K562 (cell line): ENCODE data around the gene ARHGAP26. TPM values are rescaled to one million over a fixed set of nuclear protein-coding genes. Genes with fewer than 3 reads are reported as not detected.

Source experiments
- ATAC-seq: fragments of 200-7000 bp; cut with Tn5 transposase; 3 replicates; pipeline ENCODE4 v1.9.1; 2020; ENCODE audit warnings: moderate library complexity
- BruUV-seq: library from RNA; stranded (reverse); fragments of 400-500 nt; replicated peaks from 2 replicates; lab custom pipeline; 2021; lab: Mats Ljungman, UMichigan
- CTCF ChIA-PET: fragments of 300-600 bp; formaldehyde crosslinking; extraction: SDS; loops from one replicate; lab custom pipeline; 2021; ENCODE audit warnings: low intra/inter-chr PET ratio; lab: Yijun Ruan, JAX
- POLR2A ChIA-PET: fragments of 300-600, 350-650 bp; sonication (Branson Sonifier 250); formaldehyde crosslinking; extraction: SDS; loops from one replicate; lab custom pipeline; 2021; ENCODE audit warnings: antibody characterized with exemption, inconsistent platforms; lab: Yijun Ruan, JAX
- DNase-seq, 4 experiments: peaks; one replicate each; pipeline versions ENCODE4 v3.0.0 to v3.0.0-alpha.2; 2011 to 2018; ENCODE audit warnings: low spot score in 3 of 4, mixed read lengths in 3 of 4; ENCODE audit errors: extremely low read depth in 1 of 4
- FAIRE-seq: peaks from 2 replicates; lab custom pipeline; 2011; peaks lifted over from hg19 to GRCh38; lab: Jason Lieb, UNC
- H2AFZ ChIP-seq: 2 replicates; pipeline ENCODE4 v1.6.0; 2011; ENCODE audit warnings: low read depth, low read length, control low read depth, inconsistent platforms
- H3K27ac ChIP-seq: fragments of 200-600 bp; 3 replicates; pipeline ENCODE4 v1.8.0; 2011; ENCODE audit warnings: low read depth, mild to moderate bottlenecking, control low read depth, inconsistent platforms, low read length, moderate library complexity, mixed read lengths; ENCODE audit errors: extremely low read depth
- H3K27me3 ChIP-seq, 2 experiments: fragments of 300-600 bp in 1 of 2; 2 replicates in 1 of 2; 3 replicates in 1 of 2; pipeline versions ENCODE4 v1.6.0 to v1.8.0; 2011; ENCODE audit warnings: inconsistent platforms in 2 of 2, low read length in 2 of 2, mild to moderate bottlenecking in 1 of 2, mixed read lengths in 1 of 2, moderate library complexity in 1 of 2; ENCODE audit not compliant: control insufficient read depth in 2 of 2, insufficient read depth in 2 of 2
- H3K36me3 ChIP-seq: fragments of 300-600 bp; 3 replicates; pipeline ENCODE4 v1.8.0; 2011; ENCODE audit warnings: mild to moderate bottlenecking, low read length, inconsistent platforms; ENCODE audit not compliant: control insufficient read depth, insufficient read depth
- H3K4me1 ChIP-seq, 2 experiments: fragments of 200-600 bp in 1 of 2; replicated peaks in 1 of 2; 2 replicates in 1 of 2; 3 replicates in 1 of 2; pipeline versions ENCODE4 v1.5.1 to v1.8.0; 2011; ENCODE audit warnings: inconsistent platforms in 2 of 2, low read length in 2 of 2, mild to moderate bottlenecking in 1 of 2, mixed read lengths in 1 of 2, moderate library complexity in 1 of 2; ENCODE audit not compliant: control insufficient read depth in 2 of 2, insufficient read depth in 2 of 2
- H3K4me2 ChIP-seq: 2 replicates; pipeline ENCODE4 v1.6.1; 2011; ENCODE audit warnings: low read length, control low read depth, inconsistent platforms, mixed read lengths; ENCODE audit not compliant: insufficient read depth
- H3K4me3 ChIP-seq: fragments of 200-600 bp; sonication (generic), shearing (Covaris generic); 2 replicates; pipeline ENCODE4 v1.5.1; 2016; ENCODE audit warnings: control low read depth, inconsistent platforms
- H3K79me2 ChIP-seq: fragments of 200-600 bp; 3 replicates; pipeline ENCODE4 v1.8.0; 2011; ENCODE audit warnings: low read length, inconsistent platforms; ENCODE audit not compliant: control insufficient read depth, insufficient read depth
- H3K9ac ChIP-seq, 2 experiments: 2 replicates each; pipeline versions ENCODE4 v1.6.0 to v1.6.1; 2011; ENCODE audit warnings: low read depth in 2 of 2, low read length in 2 of 2, control low read depth in 1 of 2, inconsistent platforms in 1 of 2, mild to moderate bottlenecking in 1 of 2, mixed read lengths in 1 of 2; ENCODE audit not compliant: insufficient read depth in 1 of 2
- H3K9me1 ChIP-seq: one replicate; pipeline ENCODE4 v1.6.0; 2011; ENCODE audit warnings: inconsistent platforms, mild to moderate bottlenecking, low read length, moderate library complexity; ENCODE audit not compliant: control insufficient read depth, insufficient read depth
- H3K9me3 ChIP-seq: replicated peaks from 2 replicates; pipeline ENCODE4 v1.5.1; 2011; ENCODE audit warnings: low read depth, low read length, inconsistent platforms; ENCODE audit not compliant: control insufficient read depth, insufficient read depth
- H4K20me1 ChIP-seq: replicated peaks from 2 replicates; pipeline ENCODE4 v1.6.1; 2011; ENCODE audit warnings: low read length, inconsistent platforms, mixed read lengths; ENCODE audit not compliant: control insufficient read depth, insufficient read depth
- CBX3 ChIP-seq, 2 experiments: IDR thresholded peaks; 1 replicate in 1 of 2; 2 replicates in 1 of 2; pipeline ENCODE4 v1.6.1; 2012; ENCODE audit warnings: inconsistent platforms in 2 of 2, low read length in 2 of 2, borderline replicate concordance in 1 of 2, control low read depth in 1 of 2
- FOSL1 ChIP-seq: fragments of 200-800 bp; sonication (Bioruptor generic); conservative IDR thresholded peaks from 2 replicates; pipeline ENCODE4 v1.6.1; 2016; ENCODE audit warnings: missing genetic modification characterization, missing compliant biosample characterization
- JUND ChIP-seq, 2 experiments: IDR thresholded peaks; 2 replicates in 1 of 2; 3 replicates in 1 of 2; pipeline ENCODE4 v1.6.1; 2011; ENCODE audit warnings: borderline replicate concordance in 2 of 2, low read depth in 2 of 2, low read length in 2 of 2, improper control_type of control experiment in 1 of 2, missing biosample characterization in 1 of 2, missing genetic modification characterization in 1 of 2, missing genetic modification reagents in 1 of 2
- ZBTB8A ChIP-seq: fragments of 450-650 bp; IDR thresholded peaks from 2 replicates; pipeline ENCODE4 v1.6.1; 2018; ENCODE audit warnings: mild to moderate bottlenecking, moderate library complexity; ENCODE audit not compliant: partially characterized antibody
- WGBS: fragments of 100-300 bp; shearing (Covaris generic); methylation state at CpG from one replicate; pipeline ENCODE4 v1.1.6; 2016; ENCODE audit warnings: low coverage, mixed read lengths; ENCODE audit not compliant: insufficient coverage; ENCODE audit errors: missing lambda C conversion rate; 5-methylcytosine and 5-hydroxymethylcytosine counted together
- in situ Hi-C: fragments of 300-500 bp; cut with MboI; formaldehyde crosslinking; loops from 4 replicates; pipeline ENCODE4 v1.15.0; 2018; ENCODE audit warnings: inconsistent platforms, mixed read lengths
- intact Hi-C: fragments of 100-400 bp; cut with micrococcal nuclease; formaldehyde crosslinking; loops from 2 replicates; pipeline ENCODE4 v1.14.2; 2022
- polyA plus RNA-seq, 8 experiments: library from polyadenylated mRNA; depleted of rRNA in 4 of 8; stranded (reverse) in 5 of 8; unstranded in 3 of 8; fragments of >200 nt; fragmentation: Nextera tagmentation in 2 of 8; fragmentation: Illumina TruSeq in 1 of 8; extraction: Ambion mirVana in 2 of 8; extraction: Trizol in 1 of 8; gene quantifications; 2 replicates each; pipeline versions ENCODE4 v1.2.1 to v1.2.3, GENCODE V29; 2011 to 2014; ENCODE audit warnings: inconsistent platforms in 1 of 8, missing spikeins in 1 of 8
- total RNA-seq, 7 experiments: library from RNA; depleted of rRNA in 6 of 7; stranded (reverse); fragments of >200 nt in 6 of 7; fragmentation: Illumina TruSeq in 2 of 7; extraction: Trizol in 2 of 7; gene quantifications; 2 replicates each; pipeline versions ENCODE4 v1.2.1 to v1.2.3, GENCODE V29; 2011 to 2021; ENCODE audit warnings: low replicate concordance in 1 of 7

ARHGAP26 gene
- total and polyA plus RNA-seq, 9 of the 15 experiments (the other 6 are each of a cell fraction or from before 2014, with no cell fraction given): 0.13 to 1.1 (median 0.55) TPM

GRCh38 chr5:142819825-142820224 lies 49.6 kb downstream of the ARHGAP26 start:
- 0 out of 2 replicates have a peak, but pooled peaks have one; percentile 43 for TF ChIP-seq JUND (IDR thresholded peaks at IDR 0.05; ENCODE audit: borderline replicate concordance, low read depth, low read length)
- peak; percentile 52; the same call in 1 of the 3 replicates for TF ChIP-seq JUND (tag; IDR thresholded peaks at IDR 0.05; ENCODE audit: borderline replicate concordance, low read depth, low read length)
- TF ChIP-seq FOSL1 (tag): peak; percentile 90
- TF ChIP-seq ZBTB8A: no peak
- no peak for ATAC-seq
- Histone ChIP-seq H3K9me3 (no peaks in the 10 kb centered on the region), H3K79me2 (no peaks in the 10 kb centered on the region), H3K9ac (no peak overlapping the region), H3K4me2 (no peak overlapping the region), H2AFZ (no peak overlapping the region), H3K36me3 (no peaks in the 10 kb centered on the region), H3K27me3 (no peaks in the 10 kb centered on the region), H3K4me1 (no peaks in the 10 kb centered on the region), H3K4me3 (no peak overlapping the region), H3K27ac (no peak overlapping the region), H4K20me1 (no peaks in the 10 kb centered on the region), H3K9me1 (no peaks in the 10 kb centered on the region)
- FAIRE-seq: peak; percentile 29
- 3% methylated on average over 4 of the region's 4 CpGs for WGBS
- CTCF ChIA-PET: no interaction called here
- POLR2A ChIA-PET: no interaction called here
- in situ Hi-C loops (no loop called here), intact Hi-C loops (no loop called here)
- no TSS peak for BruUV-seq
- DNase-seq: no peak

DNA sequence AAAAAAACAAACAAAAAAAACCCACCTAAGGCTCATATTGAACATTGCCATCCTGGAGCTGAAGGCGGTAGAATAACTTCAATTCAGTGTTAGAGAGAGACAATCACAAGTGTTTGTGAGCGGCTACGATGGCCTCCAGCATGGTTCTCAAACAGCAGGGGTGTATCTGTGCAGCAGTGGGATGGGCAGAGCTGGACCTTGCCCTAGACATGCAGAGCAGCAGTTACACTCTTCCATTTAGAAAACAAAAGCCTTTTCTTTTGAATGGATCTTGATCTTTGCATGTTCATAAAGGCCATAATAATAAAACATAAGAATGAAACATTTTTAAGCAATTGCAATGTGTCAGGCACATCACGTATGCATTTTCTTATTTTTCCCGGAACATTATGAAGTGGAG lies 50.3 kb downstream of the ARHGAP26 start:
- Histone ChIP-seq H3K9ac (no peak overlapping the region), H3K27ac (no peak overlapping the region), H3K79me2 (no peaks in the 10 kb centered on the region), H2AFZ (no peak overlapping the region), H3K9me3 (no peaks in the 10 kb centered on the region), H3K4me2 (no peak overlapping the region), H3K36me3 (no peaks in the 10 kb centered on the region), H4K20me1 (no peaks in the 10 kb centered on the region), H3K4me3 (no peak overlapping the region), H3K27me3 (no peaks in the 10 kb centered on the region), H3K4me1 (no peaks in the 10 kb centered on the region), H3K9me1 (no peaks in the 10 kb centered on the region)
- intact Hi-C loops: no loop called here
- FAIRE-seq (no peak), DNase-seq (no peak), ATAC-seq (no peak)
- POLR2A ChIA-PET: interaction anchor here (0.6 kb wide), 1 partner anchor 51 kb away, joined by 4 read pairs; no protein-coding TSS in a partner anchor
- BruUV-seq: no TSS peak
- TF ChIP-seq CBX3 (IDR thresholded peaks at IDR 0.05; ENCODE audit: borderline replicate concordance in 1 of 2, low read length in 2 of 2): no peak
- in situ Hi-C loops: no loop called here
- WGBS: 8% methylated on average over 5 of the region's 5 CpGs
- CTCF ChIA-PET: no interaction called here
